Mesodermal cell (in vitro differentiated cells): Measurements from ENCODE around the gene FAM50B. TPM values are rescaled to one million over a fixed set of nuclear protein-coding genes. Genes with fewer than 3 reads are reported as not detected.

Experiments
- H3K27ac ChIP-seq: 2 replicates; pipeline ENCODE4 v1.7.0; 2013; ENCODE audit warnings: mild to moderate bottlenecking, low read depth, low read length, moderate library complexity; ENCODE audit not compliant: severe bottlenecking
- H3K36me3 ChIP-seq: 2 replicates; pipeline ENCODE4 v1.7.1; 2013; ENCODE audit warnings: mild to moderate bottlenecking, low read length, moderate library complexity; ENCODE audit not compliant: control insufficient read depth, insufficient read depth
- H3K4me1 ChIP-seq: one replicate; pipeline ENCODE4 v1.7.1; 2013; ENCODE audit warnings: mild to moderate bottlenecking, low read length; ENCODE audit not compliant: insufficient read depth, control insufficient read depth, poor library complexity, severe bottlenecking
- H3K4me3 ChIP-seq: 2 replicates; pipeline ENCODE4 v1.7.0; 2013; ENCODE audit warnings: low read length, control low read depth, mild to moderate bottlenecking; ENCODE audit not compliant: insufficient read depth, poor library complexity, severe bottlenecking; ENCODE audit errors: extremely low read depth
- H3K9me3 ChIP-seq: 2 replicates; pipeline ENCODE4 v1.7.1; 2013; ENCODE audit warnings: mild to moderate bottlenecking, low read length, moderate library complexity; ENCODE audit not compliant: control insufficient read depth
- WGBS, 2 experiments: methylation state at CpG; one replicate each; pipeline ENCODE4 v1.1.5; 2013; ENCODE audit warnings: missing lambda C conversion rate in 2 of 2; ENCODE audit not compliant: insufficient coverage in 2 of 2; 5-methylcytosine and 5-hydroxymethylcytosine counted together
- polyA plus RNA-seq, 2 experiments: library from polyadenylated mRNA; stranded (reverse); fragments of 50-300 nt; gene quantifications; one replicate each; pipeline ENCODE4 v1.2.3, GENCODE V29; 2013

FAM50B gene
- polyA plus RNA-seq (2013, experiment 1 of 2) = 0.22 TPM
- not detected for polyA plus RNA-seq (2013, experiment 2 of 2)

- no peak within 1 kb of the TSS for H3K27ac ChIP-seq
- peaks cover 9% of the 10 kb centered on the region for H3K9me3 ChIP-seq
- WGBS, 2 experiments = 84 to 89% methylated on average over 28 to 42 of the region's 49 CpGs
- no peaks in the 10 kb centered on the region for H3K4me1 ChIP-seq
- H3K36me3 ChIP-seq = no peaks in the 10 kb centered on the region
- H3K4me3 ChIP-seq = no peak within 1 kb of the TSS
These were observed at the start of gene FAM50B for GRCh38 chr6:3848925-3849605. TSS of gene FAM50B (plus strand) at chr6:3849373. CDS start at chr6:3849812, 439 bp downstream.

- 90 to 98% methylated on average over 3 to 6 of the region's 6 CpGs for WGBS, 2 experiments
- H3K4me1 ChIP-seq = peaks cover 24% of the 10 kb centered on the region
These were observed 49.5 kb upstream of the FAM50B start for GRCh38 chr6:3799719-3800118.

GRCh38 chr6:3800850-3801591, 48.2 kb upstream of the FAM50B start:
- no peaks in the 10 kb centered on the region for H3K36me3 ChIP-seq
- H3K27ac ChIP-seq = no peak overlapping the region
- WGBS, 2 experiments = 68 to 70% methylated on average over 7 to 10 of the region's 11 CpGs
- H3K9me3 ChIP-seq = no peaks in the 10 kb centered on the region
- no peak overlapping the region for H3K4me3 ChIP-seq
- peaks cover 30% of the 10 kb centered on the region for H3K4me1 ChIP-seq

More at GRCh38 chr6:3799719-3800118, 49.5 kb upstream of the FAM50B start:
- Histone ChIP-seq H3K4me3 (no peak overlapping the region), H3K9me3 (no peaks in the 10 kb centered on the region), H3K36me3 (no peaks in the 10 kb centered on the region), H3K27ac (no peak overlapping the region)

GRCh38 chr6:3801960-3802359, 47.2 kb upstream of the FAM50B start:
- Histone ChIP-seq H3K4me3 (no peak overlapping the region), H3K4me1 (peaks cover 32% of the 10 kb centered on the region), H3K27ac (no peak overlapping the region), H3K36me3 (no peaks in the 10 kb centered on the region), H3K9me3 (no peaks in the 10 kb centered on the region)
- 95 to 98% methylated on average over 5 of the region's 5 CpGs for WGBS, 2 experiments

GRCh38 chr6:3803627-3804468, 45.3 kb upstream of the FAM50B start:
- 81 to 97% methylated on average over 10 to 11 of the region's 12 CpGs for WGBS, 2 experiments
- Histone ChIP-seq H3K9me3 (no peaks in the 10 kb centered on the region), H3K36me3 (no peaks in the 10 kb centered on the region), H3K27ac (peak overlapping the region; percentile 96), H3K4me3 (no peak overlapping the region), H3K4me1 (peaks cover 32% of the 10 kb centered on the region)

- H3K4me3 ChIP-seq = no peak overlapping the region
- 86 to 100% methylated on average over 1 of the region's 2 CpGs for WGBS, 2 experiments
- no peaks in the 10 kb centered on the region for H3K9me3 ChIP-seq
- H3K4me1 ChIP-seq = peaks cover 40% of the 10 kb centered on the region
- no peak overlapping the region for H3K27ac ChIP-seq
- H3K36me3 ChIP-seq = no peaks in the 10 kb centered on the region
These were observed 44.2 kb upstream of the FAM50B start for GRCh38 chr6:3804964-3805363.

GRCh38 chr6:3805448-3806123, 43.6 kb upstream of the FAM50B start:
- Histone ChIP-seq H3K4me1 (peaks cover 40% of the 10 kb centered on the region), H3K9me3 (no peaks in the 10 kb centered on the region), H3K4me3 (no peak overlapping the region), H3K27ac (no peak overlapping the region), H3K36me3 (no peaks in the 10 kb centered on the region)
- 100% methylated on average over 1 to 3 of the region's 8 CpGs for WGBS, 2 experiments

- H3K27ac ChIP-seq = no peak overlapping the region
- H3K4me3 ChIP-seq = no peak overlapping the region
- WGBS, 2 experiments = 83 to 87% methylated on average over 12 to 13 of the region's 15 CpGs
- H3K4me1 ChIP-seq = peaks cover 38% of the 10 kb centered on the region
- H3K36me3 ChIP-seq = no peaks in the 10 kb centered on the region
- H3K9me3 ChIP-seq = no peaks in the 10 kb centered on the region
These were observed 42.8 kb upstream of the FAM50B start for GRCh38 chr6:3806169-3806922.

- Histone ChIP-seq H3K9me3 (no peaks in the 10 kb centered on the region), H3K4me1 (peaks cover 42% of the 10 kb centered on the region), H3K4me3 (no peak overlapping the region), H3K36me3 (no peaks in the 10 kb centered on the region), H3K27ac (peak overlapping the region; percentile 74)
- 96 to 100% methylated on average over 1 to 2 of the region's 3 CpGs for WGBS, 2 experiments
These were observed 41.0 kb upstream of the FAM50B start for GRCh38 chr6:3808199-3808598.
